ENCODE results near the gene TAB2. TPM values are rescaled to one million over a fixed set of nuclear protein-coding genes. Genes with fewer than 3 reads are reported as not detected.

Gene TAB2
- total and polyA plus RNA-seq, 2 donors (not counting 3 experiments of a cell fraction or from before 2014, with no cell fraction given), result 26.0 to 37.4 TPM

- H3K36me3 ChIP-seq (ENCODE audit: control insufficient read depth in 2 of 2, extremely low read depth in 1 of 2, insufficient read depth in 2 of 2, low read length in 2 of 2), result no peaks in the 10 kb centered on the region
- BruUV-seq (replicated peaks), result no TSS peak
- no peak overlapping the region for H3K9ac ChIP-seq (replicated peaks; ENCODE audit: extremely low read depth, insufficient read depth, low read length)
- H3K4me3 ChIP-seq (replicated peaks in 1 of 3; ENCODE audit: insufficient read depth in 1 of 3, low read depth in 1 of 3, low read length in 3 of 3), result no peak overlapping the region
- no peak for TF ChIP-seq GATA2 (IDR thresholded peaks at IDR 0.05; ENCODE audit: insufficient read depth, insufficient read length, low read depth, low read length)
- no peak for TF ChIP-seq POLR2AphosphoS5 (IDR thresholded peaks at IDR 0.05; ENCODE audit: insufficient read depth, low read depth, low read length)
- TF ChIP-seq MAX (IDR thresholded peaks at IDR 0.05; ENCODE audit: insufficient read depth, insufficient read length), result no peak
- no peak for TF ChIP-seq FOS (IDR thresholded peaks at IDR 0.05; ENCODE audit: borderline replicate concordance, insufficient read depth, low read length)
- TF ChIP-seq CTCF (IDR thresholded peaks at IDR 0.05; ENCODE audit: extremely low read depth in 1 of 2, insufficient read depth in 1 of 2, low read depth in 1 of 2, low read length in 2 of 2), result no peak
- TF ChIP-seq POLR2A (IDR thresholded peaks at IDR 0.05; ENCODE audit: low read depth, low read length), result no peak
- TF ChIP-seq MYC (IDR thresholded peaks at IDR 0.05; ENCODE audit: low read depth, low read length), result no peak
- no peak for TF ChIP-seq JUN (IDR thresholded peaks at IDR 0.05; ENCODE audit: borderline replicate concordance, insufficient read depth, insufficient read length, low read depth)
- no peak for TF ChIP-seq EZH2 (IDR thresholded peaks at IDR 0.05; ENCODE audit: borderline replicate concordance, low read depth, low read length, severe bottlenecking)
- no peaks in the 10 kb centered on the region for H3K9me3 ChIP-seq (replicated peaks; ENCODE audit: control insufficient read depth, insufficient read depth, low read length)
- POLR2A ChIA-PET, result no interaction called here
- no peaks in the 10 kb centered on the region for H3K27me3 ChIP-seq (ENCODE audit: control insufficient read depth in 2 of 2, insufficient read depth in 2 of 2, low read length in 2 of 2)
- no peak overlapping the region for H3K4me2 ChIP-seq (ENCODE audit: insufficient read depth, low read length)
- H3K27ac ChIP-seq (ENCODE audit: insufficient read depth, low read depth, low read length), result no peak overlapping the region
- FAIRE-seq (no peak), DNase-seq (ENCODE audit: low read depth, low spot score) (no peak)
- H4K20me1 ChIP-seq (replicated peaks; ENCODE audit: control insufficient read depth, extremely low read depth, insufficient read depth, low read length), result peaks cover 5% of the 10 kb centered on the region
- H3K9me1 ChIP-seq (replicated peaks; ENCODE audit: control insufficient read depth, extremely low read depth, insufficient read depth, low read length), result peaks cover 3% of the 10 kb centered on the region
- dilution Hi-C loops (cut with MboI; ENCODE audit: extremely low pct_ligation_motif_present, low sequenced_read_pairs) (no loop called here), intact Hi-C loops (cut with micrococcal nuclease) (no loop called here)
- peaks cover 84% of the 10 kb centered on the region for H3K79me2 ChIP-seq (ENCODE audit: control insufficient read depth, insufficient read depth, low read length)
- CTCF ChIA-PET, result no interaction called here
- no peaks in the 10 kb centered on the region for H3K4me1 ChIP-seq (ENCODE audit: control insufficient read depth, extremely low read depth, insufficient read depth, low read length)
- H2AFZ ChIP-seq (ENCODE audit: low read depth, low read length), result no peak overlapping the region
Observed at GRCh38 chr6:149364557-149364956, 47.0 kb downstream of the TAB2 start.

Data from endothelial cell of umbilical vein (primary cell).